Type B pancreatic cell (in vitro differentiated cells): ENCODE data around the gene PORCN. TPM values are rescaled to one million over a fixed set of nuclear protein-coding genes. Genes with fewer than 3 reads are reported as not detected.

Source experiments
- DNase-seq: peaks from one replicate; pipeline ENCODE4 v3.0.0; 2021; ENCODE audit warnings: mixed read lengths; ENCODE audit not compliant: unreplicated experiment; ENCODE audit errors: extremely low spot score
- H3K27ac Mint-ChIP-seq: 2 replicates; pipeline ENCODE4 v1.8.0; 2021; ENCODE audit warnings: mild to moderate bottlenecking, mixed read lengths
- H3K27me3 Mint-ChIP-seq: 2 replicates; pipeline ENCODE4 v1.8.0; 2021; ENCODE audit warnings: mixed read lengths
- H3K36me3 Mint-ChIP-seq: 2 replicates; pipeline ENCODE4 v1.8.0; 2021; ENCODE audit warnings: mixed read lengths
- H3K4me1 Mint-ChIP-seq: one replicate; pipeline ENCODE4 v1.8.0; 2021; ENCODE audit warnings: mixed read lengths; ENCODE audit not compliant: unreplicated experiment
- H3K4me3 Mint-ChIP-seq: 2 replicates; pipeline ENCODE4 v1.8.0; 2021; ENCODE audit warnings: mild to moderate bottlenecking, mixed read lengths
- H3K9me3 Mint-ChIP-seq: 2 replicates; pipeline ENCODE4 v1.8.0; 2021; ENCODE audit warnings: mixed read lengths
- total RNA-seq: library from RNA; stranded (reverse); gene quantifications from 2 replicates; pipeline ENCODE4 v1.2.1, GENCODE V29; 2021; ENCODE audit warnings: low replicate concordance
- TF ChIP-seq, protein P1 (sequence below): fragments of 200-600 bp; sonication (generic); conservative IDR thresholded peaks from 2 replicates; pipeline ENCODE4 v1.5.0; 2021; ENCODE audit warnings: antibody characterized with exemption, mild to moderate bottlenecking

Gene PORCN
- total RNA-seq, 1 donor from 2014 or later, result 10.0 TPM

DNA sequence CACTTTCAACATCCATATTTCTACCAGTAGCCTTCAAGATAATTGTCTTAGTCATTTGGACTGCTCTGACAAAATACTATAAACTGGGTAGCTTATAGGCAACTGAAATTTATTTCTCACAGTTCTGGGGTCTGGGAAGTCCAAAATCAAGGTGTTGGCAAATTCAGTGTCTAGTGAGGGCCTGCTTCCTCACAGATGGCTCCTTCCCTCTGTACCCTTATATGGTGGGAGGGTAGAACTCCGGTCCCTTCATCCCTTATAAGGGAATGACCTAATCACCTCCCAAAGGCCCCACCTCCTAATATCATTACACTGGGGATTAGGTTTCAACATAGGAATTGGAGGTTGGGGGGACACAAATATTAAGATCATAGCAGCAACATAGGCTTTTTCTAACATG is 23.4 kb downstream of the PORCN start:
- Mint-ChIP-seq H3K27ac (peak overlapping the region; percentile 83), H3K4me1 (no peaks in the 10 kb centered on the region), H3K9me3 (no peaks in the 10 kb centered on the region), H3K36me3 (peaks cover 8% of the 10 kb centered on the region), H3K27me3 (no peaks in the 10 kb centered on the region), H3K4me3 (no peak overlapping the region)
- DNase-seq, result no peak
- TF ChIP-seq, protein P1, sequence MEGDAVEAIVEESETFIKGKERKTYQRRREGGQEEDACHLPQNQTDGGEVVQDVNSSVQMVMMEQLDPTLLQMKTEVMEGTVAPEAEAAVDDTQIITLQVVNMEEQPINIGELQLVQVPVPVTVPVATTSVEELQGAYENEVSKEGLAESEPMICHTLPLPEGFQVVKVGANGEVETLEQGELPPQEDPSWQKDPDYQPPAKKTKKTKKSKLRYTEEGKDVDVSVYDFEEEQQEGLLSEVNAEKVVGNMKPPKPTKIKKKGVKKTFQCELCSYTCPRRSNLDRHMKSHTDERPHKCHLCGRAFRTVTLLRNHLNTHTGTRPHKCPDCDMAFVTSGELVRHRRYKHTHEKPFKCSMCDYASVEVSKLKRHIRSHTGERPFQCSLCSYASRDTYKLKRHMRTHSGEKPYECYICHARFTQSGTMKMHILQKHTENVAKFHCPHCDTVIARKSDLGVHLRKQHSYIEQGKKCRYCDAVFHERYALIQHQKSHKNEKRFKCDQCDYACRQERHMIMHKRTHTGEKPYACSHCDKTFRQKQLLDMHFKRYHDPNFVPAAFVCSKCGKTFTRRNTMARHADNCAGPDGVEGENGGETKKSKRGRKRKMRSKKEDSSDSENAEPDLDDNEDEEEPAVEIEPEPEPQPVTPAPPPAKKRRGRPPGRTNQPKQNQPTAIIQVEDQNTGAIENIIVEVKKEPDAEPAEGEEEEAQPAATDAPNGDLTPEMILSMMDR, result no peak

DNA sequence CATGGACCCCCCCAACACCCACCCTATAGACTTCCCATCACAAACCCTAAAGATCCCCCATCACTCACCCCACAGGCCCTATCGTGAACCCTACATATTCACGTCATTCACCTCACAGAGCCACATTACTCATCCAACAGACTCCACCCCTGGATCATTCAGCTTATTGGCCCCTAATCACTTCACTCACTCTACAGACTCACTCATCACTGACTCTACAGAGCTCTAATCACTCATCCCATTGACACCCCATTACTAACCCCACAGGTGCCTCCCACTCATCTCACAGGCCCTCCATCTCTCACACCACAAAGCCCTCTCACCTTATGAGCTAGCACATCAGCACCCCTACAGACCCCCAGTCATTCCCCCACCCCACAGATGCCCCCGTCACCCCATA is 24.4 kb downstream of the PORCN start:
- H3K36me3 Mint-ChIP-seq, result peaks cover 7% of the 10 kb centered on the region
- H3K27me3 Mint-ChIP-seq, result no peaks in the 10 kb centered on the region
- no peak overlapping the region for H3K27ac Mint-ChIP-seq
- TF ChIP-seq, protein P1, result no peak
- no peak for DNase-seq
- H3K4me1 Mint-ChIP-seq, result no peaks in the 10 kb centered on the region
- H3K4me3 Mint-ChIP-seq, result no peak overlapping the region
- H3K9me3 Mint-ChIP-seq, result no peaks in the 10 kb centered on the region

DNA sequence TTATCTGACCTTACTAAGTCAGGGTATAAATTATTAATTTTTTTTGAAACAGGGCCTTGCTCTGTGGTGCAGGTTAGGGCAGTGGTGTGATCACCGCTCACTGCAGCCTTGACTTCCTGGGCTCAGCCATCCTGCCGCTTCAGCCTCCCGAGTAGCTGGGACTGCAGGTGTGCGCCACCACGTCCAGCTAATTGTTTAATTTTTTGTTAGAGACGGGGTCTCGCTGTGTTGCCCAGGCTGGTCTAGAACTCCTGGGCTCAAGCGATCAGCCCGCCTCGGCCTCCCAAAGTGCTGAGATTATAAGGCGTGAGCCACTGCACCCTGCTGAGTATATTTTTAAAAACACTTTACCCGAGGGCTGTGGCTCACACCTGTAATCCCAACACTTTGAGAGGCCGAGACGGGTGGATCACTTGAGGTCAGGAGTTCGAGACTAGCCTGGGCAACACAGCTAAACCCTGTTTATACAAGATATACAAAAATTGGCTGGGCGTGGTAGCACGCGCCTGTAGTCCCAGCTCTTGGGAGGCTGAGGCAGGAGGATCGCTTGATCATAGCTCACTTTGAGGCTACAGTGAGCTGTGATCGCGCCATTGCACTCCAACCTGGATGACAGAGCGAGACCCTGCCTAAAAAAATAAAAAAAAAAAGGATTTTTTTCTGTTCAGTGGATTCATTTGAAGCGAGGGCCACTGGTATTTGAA is 30.0 kb downstream of the PORCN start:
- H3K4me1 Mint-ChIP-seq, result peaks cover 6% of the 10 kb centered on the region
- H3K27me3 Mint-ChIP-seq, result no peaks in the 10 kb centered on the region
- peak overlapping the region; percentile 92 for H3K4me3 Mint-ChIP-seq
- TF ChIP-seq, protein P1, result no peak
- no peaks in the 10 kb centered on the region for H3K9me3 Mint-ChIP-seq
- peaks cover 5% of the 10 kb centered on the region for H3K36me3 Mint-ChIP-seq
- DNase-seq, result no peak
- peak overlapping the region; percentile 82 for H3K27ac Mint-ChIP-seq

DNA sequence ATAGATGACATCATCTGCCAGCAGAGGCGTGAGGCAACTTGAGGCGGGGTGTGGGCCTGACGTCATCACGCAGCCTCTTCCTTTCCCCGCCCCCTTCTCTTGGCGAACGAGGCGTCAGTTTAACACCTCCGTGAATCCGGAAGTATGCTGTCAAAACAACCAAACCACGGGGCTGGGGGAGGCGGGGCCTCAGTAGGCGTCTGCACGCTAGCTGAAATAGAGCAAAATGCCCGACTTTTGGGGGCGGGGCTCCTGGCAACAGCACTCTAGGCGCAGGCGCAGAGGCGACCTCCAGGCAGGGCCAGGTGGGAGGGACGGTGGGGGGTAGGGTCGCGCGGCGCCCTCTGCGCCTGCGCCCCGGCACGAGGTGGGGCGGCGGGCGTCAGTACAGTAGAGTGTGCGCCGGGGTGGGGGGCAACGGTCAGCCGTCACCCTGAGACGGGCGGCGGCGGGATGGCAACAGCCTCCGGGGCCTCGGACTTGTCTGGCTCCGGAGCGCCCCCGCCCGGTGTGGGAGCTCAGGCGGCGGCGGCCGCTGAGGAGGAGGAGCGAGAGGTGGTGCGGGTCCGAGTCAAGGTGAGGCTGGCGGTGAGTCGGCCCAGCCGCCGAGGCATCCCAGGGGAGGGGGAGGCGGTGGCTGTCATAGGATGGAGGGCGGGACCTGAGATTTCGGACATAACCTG is 30.7 kb downstream of the PORCN start, which contains the start of gene TBC1D25:
Gene TBC1D25 (plus strand): TSS at position 370 of the 683 bp plus-strand sequence. CDS start 84 bp downstream, at position 454.
- Mint-ChIP-seq H3K4me1 (peaks cover 6% of the 10 kb centered on the region), H3K27ac (peak within 1 kb of the TSS; percentile 82), H3K36me3 (peaks cover 5% of the 10 kb centered on the region), H3K27me3 (no peaks in the 10 kb centered on the region), H3K4me3 (peak within 1 kb of the TSS; percentile 92), H3K9me3 (no peaks in the 10 kb centered on the region)
- TF ChIP-seq, protein P1, result peak; percentile 53
- DNase-seq, result peak; percentile 94

DNA sequence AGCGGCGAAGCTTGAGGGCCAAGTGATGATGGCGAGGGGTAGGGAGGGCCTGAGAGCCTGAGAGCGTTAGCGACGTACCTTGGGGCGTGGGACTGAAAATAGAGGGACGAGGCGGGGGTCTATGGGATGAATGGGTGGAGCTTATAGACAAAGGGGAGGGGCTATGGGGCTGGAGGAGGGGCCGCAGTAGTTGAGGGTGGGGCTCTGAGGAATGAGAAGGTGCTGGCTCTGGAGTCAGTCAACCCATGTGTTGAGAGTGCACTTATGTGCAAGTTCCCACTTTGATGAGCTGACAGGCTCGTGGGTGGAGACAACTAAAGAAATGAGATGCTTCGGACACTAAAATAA is 31.2 kb downstream of the PORCN start:
- H3K36me3 Mint-ChIP-seq, result peaks cover 5% of the 10 kb centered on the region

More for the DNA sequence above, 31.2 kb downstream of the PORCN start:
- Mint-ChIP-seq H3K4me1 (peaks cover 6% of the 10 kb centered on the region), H3K27me3 (no peaks in the 10 kb centered on the region), H3K27ac (peak overlapping the region; percentile 82), H3K9me3 (no peaks in the 10 kb centered on the region), H3K4me3 (peak overlapping the region; percentile 92)
- TF ChIP-seq, protein P1, result no peak
- no peak for DNase-seq
